ENCODE data around the gene AKR1E2. TPM values are rescaled to one million over a fixed set of nuclear protein-coding genes. Genes with fewer than 3 reads are reported as not detected.

The AKR1E2 gene
- total RNA-seq, 1 donor from 2014 or later: 4.9 TPM

DNA sequence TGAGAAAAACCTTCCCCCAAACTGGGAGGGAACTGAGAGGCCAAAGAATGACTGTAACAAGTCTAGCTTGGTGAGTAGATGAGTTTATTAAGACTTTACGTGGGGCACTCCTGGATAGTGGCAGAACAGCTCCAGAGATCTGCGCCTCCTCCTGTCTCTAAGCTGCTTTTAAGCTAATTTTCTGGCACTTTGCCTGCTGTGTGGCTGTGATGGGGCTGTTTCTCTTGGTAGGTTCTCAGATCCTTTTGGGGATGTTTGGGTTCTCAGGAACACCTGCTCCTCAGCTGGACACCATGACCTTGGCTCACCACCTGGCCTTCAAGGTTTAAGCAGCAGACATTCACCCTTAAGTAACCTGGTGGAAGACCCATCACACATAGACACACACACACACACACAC is 68.3 kb downstream of the AKR1E2 start:
- peaks cover 5% of the 10 kb centered on the region for H3K9me3 Mint-ChIP-seq (ENCODE audit: low read depth)
- no peak for DNase-seq (ENCODE audit: low spot score)
- H3K27me3 Mint-ChIP-seq (ENCODE audit: low read depth): peaks cover 7% of the 10 kb centered on the region
- no peak overlapping the region for H3K4me3 Mint-ChIP-seq (ENCODE audit: unreplicated experiment)
- TF ChIP-seq, protein P1, sequence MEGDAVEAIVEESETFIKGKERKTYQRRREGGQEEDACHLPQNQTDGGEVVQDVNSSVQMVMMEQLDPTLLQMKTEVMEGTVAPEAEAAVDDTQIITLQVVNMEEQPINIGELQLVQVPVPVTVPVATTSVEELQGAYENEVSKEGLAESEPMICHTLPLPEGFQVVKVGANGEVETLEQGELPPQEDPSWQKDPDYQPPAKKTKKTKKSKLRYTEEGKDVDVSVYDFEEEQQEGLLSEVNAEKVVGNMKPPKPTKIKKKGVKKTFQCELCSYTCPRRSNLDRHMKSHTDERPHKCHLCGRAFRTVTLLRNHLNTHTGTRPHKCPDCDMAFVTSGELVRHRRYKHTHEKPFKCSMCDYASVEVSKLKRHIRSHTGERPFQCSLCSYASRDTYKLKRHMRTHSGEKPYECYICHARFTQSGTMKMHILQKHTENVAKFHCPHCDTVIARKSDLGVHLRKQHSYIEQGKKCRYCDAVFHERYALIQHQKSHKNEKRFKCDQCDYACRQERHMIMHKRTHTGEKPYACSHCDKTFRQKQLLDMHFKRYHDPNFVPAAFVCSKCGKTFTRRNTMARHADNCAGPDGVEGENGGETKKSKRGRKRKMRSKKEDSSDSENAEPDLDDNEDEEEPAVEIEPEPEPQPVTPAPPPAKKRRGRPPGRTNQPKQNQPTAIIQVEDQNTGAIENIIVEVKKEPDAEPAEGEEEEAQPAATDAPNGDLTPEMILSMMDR (IDR thresholded peaks at IDR 0.05): no peak
- no peak overlapping the region for H3K27ac Mint-ChIP-seq (ENCODE audit: unreplicated experiment)
- no peaks in the 10 kb centered on the region for H3K4me1 Mint-ChIP-seq (ENCODE audit: low read depth)
- H3K36me3 Mint-ChIP-seq (ENCODE audit: low read depth): peaks cover 1% of the 10 kb centered on the region

Other genes with a start within 250 kb of the AKR1E2 start
- gene AKR1C1, start 137.2 kb downstream of the AKR1E2 start, total RNA-seq: 1.3 to 1.8 TPM (median 1.7 TPM) in 3 replicates
- gene AKR1C2, start 177.7 kb downstream of the AKR1E2 start, total RNA-seq: 0.22 to 0.44 TPM (median 0.26 TPM) in 3 replicates

Measured in chondrocyte (in vitro differentiated cells).